Skin epidermis (tissue), 12 donors: ENCODE data around the gene CMSS1.
A peak's percentile ranks its signal among the peaks of the same experiment; 100 is the strongest.

Experiments
- H3K27ac ChIP-seq, 21 experiments: fragments of 200-600 bp; sonication (generic) in 11 of 21; one replicate each; pipeline ENCODE4 v1.5.0; 2020; ENCODE audit warnings: mild to moderate bottlenecking in 3 of 21, inconsistent platforms in 2 of 21, moderate library complexity in 2 of 21
- H3K4me3 ChIP-seq, 7 experiments: fragments of 200-600 bp; sonication (generic) in 2 of 7; one replicate each; pipeline ENCODE4 v1.5.0; 2020; ENCODE audit warnings: inconsistent platforms in 2 of 7, mild to moderate bottlenecking in 2 of 7, moderate library complexity in 1 of 7

CMSS1 gene

DNA sequence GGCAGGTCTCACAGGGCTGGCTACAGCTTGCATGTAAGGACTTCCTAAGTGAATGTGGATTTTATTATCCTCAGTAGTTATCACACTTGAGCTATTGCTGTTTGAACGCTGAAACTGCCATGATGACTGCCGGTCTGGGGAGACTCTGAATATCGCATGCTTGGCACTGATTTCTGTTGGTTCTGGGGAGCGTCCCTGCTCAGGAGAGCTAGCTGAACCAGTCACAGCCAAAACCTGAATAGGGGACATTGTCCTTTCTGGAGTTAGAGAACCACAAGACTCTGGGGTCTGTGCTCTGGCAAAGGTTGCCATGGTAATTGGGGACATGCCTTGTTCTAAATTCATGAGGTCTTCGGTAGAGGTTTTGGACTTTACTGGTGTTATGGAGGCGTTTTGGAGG lies 30.8 kb downstream of the CMSS1 start:
- H3K4me3 ChIP-seq: no peak overlapping the region
- no peak overlapping the region for H3K27ac ChIP-seq

DNA sequence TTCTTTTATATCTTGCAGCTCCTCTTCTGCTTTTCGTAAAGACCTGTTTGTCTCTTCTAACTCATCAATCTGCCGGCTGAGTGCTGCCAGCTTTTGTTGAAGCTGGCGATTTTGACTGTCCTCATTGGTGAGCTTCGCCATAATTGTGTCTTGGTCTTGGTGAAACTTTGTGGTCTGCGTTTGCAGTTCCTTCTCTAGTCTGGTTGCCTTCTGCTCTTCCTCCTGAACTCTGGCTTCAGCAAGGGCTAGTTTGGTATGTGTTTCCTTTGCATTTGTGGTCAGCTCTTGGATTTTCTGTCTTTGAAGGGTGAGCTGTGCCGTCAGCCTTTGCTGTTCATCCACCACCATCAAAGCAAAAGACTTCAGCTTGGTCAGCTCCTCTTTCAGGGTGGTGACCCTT lies 32.9 kb downstream of the CMSS1 start:
- H3K4me3 ChIP-seq: no peak overlapping the region
- H3K27ac ChIP-seq: no peak overlapping the region

DNA sequence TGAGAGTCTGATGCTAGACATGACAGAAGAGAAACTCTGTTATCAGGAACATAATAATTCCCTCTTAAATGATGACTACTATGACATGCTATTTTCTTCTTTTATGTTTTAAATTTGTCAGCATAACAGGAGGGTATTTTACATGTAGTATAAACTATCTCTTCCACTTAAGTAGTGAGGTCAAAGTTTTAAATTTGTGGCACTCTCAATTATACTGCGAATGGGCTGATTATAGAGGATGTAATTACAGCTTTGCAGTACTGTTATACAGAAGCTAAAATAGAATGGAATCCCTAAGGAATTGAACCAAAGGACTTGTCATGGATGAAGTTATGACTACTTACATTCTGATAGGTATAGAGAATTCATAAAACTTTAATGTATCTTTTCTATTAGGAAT lies 34.3 kb downstream of the CMSS1 start:
- H3K4me3 ChIP-seq: no peak overlapping the region
- H3K27ac ChIP-seq: no peak overlapping the region

DNA sequence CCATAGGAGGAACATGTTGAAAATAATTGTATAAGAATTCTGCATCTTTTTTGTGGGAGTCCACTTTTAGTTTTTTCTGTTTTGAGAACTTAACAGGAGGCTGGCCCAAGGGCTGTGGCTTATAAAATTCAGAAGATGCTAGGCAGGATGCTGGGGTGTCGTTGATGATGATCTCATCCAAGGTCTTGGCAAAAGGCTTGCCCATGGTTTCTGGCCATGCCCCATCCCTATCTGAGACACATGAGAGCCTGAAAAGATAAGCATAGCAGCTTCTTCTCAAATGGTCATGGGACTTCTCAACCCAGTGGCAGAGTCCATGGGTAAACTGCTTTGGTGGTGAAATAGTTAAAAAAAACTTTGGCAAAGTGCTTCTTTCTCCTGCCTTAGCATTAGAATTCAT lies 35.2 kb downstream of the CMSS1 start:
- no peak overlapping the region for H3K27ac ChIP-seq

DNA sequence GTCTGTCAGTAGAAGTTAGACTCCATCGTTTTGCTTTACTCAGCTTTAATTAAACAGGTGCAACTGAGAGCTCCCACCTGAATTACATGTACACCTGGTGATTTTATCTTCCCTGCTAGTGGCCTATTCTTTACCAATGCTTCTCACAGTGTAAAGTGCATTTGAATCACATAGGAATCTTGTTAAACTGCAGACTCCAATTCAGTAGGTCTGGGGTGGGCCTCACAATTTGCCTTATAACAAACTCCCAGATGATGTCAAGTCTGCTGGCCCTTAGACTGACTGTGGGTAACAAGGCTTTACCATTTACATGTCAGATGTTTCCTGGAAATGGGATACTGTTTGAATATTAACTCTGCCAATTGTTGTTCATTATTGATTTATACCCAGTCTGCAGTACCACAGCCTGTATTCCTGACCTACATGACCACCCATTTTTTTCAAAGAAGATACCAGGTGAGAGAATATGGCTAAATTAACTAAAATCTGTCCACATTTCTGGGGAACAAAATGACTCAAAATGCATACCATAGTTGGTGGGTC lies 37.2 kb downstream of the CMSS1 start:
- Histone ChIP-seq H3K27ac (no peak overlapping the region), H3K4me3 (no peak overlapping the region)

More for the DNA sequence above, 35.2 kb downstream of the CMSS1 start:
- no peak overlapping the region for H3K4me3 ChIP-seq

DNA sequence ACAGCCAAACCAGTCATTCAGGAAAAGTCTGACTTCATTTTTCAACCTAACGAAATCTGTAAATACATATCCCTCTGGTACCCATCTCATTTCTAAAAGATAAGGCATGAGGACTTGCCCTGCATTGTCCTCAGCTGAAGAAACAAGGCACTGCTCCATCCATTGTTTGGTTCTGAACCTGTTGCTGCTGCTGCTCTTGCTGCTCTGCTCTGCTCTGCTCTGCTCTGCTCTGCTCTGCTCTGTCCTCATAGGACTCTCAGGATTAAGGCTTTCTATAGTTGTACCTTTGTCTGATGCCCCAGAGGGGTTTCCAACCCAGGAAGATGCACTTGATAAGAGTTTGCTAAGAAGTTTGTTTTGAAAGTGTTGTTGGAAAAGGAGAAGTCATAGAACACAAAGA lies 38.2 kb downstream of the CMSS1 start:
- H3K27ac ChIP-seq: no peak overlapping the region
- no peak overlapping the region for H3K4me3 ChIP-seq

DNA sequence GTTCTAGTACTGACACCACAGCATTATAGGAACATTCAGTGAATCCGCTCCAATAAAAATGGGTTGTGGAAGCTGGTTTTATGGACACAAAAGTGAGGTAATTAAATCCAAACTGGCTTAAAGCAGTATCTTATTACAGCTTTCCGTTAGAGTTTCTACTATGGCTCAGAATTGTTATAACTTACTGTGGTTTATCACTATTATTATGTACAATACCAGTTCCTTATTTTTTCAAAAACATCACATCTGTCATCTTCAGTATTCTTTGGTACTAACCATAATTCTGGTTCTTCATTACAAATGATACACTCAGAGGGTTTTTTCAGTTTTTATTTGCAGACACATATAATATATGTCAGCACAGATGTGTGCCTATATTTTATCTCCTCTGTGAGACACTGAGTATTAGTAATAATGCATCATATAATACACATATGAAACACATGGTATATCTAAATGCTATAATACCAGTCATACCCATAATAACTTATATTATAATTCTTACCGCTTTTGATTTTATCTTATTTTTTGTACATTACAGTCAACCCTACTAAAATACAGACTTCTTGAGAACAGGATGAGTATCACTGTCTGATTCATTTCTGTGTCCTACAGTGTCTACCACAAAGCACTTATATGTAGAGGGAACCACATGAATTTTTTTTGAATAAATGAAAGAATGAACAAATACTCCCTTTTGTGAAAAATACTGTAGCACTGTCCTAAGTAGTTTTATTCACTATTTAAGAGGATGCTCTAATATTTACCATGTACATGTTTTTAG lies 39.0 kb downstream of the CMSS1 start:
- Histone ChIP-seq H3K27ac (no peak overlapping the region), H3K4me3 (no peak overlapping the region)

DNA sequence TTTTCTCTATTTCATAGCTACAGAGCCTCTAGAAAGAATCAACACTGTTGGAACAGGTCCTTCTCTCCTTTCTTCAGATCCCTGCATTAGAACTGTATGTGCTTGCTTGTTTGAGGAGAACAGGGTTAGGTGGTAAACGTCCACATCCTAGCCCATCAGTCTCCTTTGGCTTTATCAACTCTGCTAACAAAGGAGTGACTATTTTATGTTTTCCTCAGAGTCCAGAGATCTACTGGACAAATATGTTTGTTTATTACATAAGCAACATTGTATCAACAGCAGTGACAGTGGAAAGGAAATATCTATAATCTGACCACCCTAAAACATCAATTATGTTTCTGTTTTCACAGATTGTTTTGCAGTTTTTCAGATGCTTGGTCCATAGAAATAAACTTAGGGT lies 39.6 kb downstream of the CMSS1 start:
- Histone ChIP-seq H3K27ac (no peak overlapping the region), H3K4me3 (no peak overlapping the region)

DNA sequence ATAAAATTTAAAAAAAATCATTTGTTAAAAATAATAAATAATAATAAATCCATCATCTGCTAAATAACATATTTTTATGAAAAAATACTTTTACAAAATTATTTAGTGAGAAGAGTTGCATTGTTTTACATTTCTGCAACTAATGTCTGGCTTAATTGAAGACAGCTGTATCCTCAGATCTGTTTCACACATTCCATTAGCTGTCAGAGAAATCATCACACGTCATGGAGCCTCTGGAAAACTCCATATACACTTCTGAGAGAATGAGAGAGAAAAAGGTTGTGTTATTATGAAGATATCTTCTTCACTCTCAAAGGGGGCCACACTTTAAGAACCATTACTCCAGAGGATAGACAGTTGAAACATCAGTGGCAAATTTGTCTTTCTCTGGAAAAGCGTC lies 40.8 kb downstream of the CMSS1 start:
- Histone ChIP-seq H3K4me3 (no peak overlapping the region), H3K27ac (no peak overlapping the region)

DNA sequence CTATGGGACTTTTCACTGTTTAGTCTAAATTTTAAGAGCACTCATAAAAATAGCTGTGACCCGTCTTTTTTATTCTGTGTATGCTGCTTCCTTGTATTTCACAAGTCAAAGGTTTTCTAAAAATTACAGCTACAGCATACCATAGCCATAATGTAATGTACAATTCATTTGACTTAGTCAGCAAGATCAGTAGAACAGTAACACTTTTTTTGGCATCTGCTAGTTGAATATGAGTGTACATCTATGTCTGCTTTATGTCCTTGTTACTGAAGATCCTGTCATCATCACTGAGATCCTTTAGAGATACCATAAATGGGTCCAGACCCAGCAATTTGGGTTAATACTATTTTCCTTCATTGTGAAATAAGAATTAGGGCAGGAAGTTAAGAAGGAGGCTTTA lies 42.2 kb downstream of the CMSS1 start:
- Histone ChIP-seq H3K27ac (peak overlapping the region in 2 of 21 experiments; percentile 51 to 55), H3K4me3 (no peak overlapping the region)

DNA sequence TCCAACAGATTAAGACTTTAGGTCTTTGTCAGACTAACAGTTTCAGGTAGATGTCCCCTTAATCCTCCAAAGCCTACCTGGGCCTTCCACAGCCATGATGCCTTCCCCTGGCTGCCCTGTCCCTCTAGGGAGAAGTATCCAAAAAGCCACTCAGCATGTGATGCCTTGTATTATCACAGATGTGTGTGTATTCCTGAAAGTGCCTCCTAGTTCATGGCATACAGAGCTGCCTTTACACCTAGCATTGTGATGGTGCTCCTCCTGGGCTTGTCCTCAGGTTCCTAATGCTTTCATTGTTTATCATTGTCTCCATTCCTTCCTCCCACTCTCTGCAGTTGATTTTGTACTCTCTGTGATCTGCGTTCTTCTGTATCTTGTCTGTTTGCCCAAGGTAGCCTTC lies 43.6 kb downstream of the CMSS1 start:
- Histone ChIP-seq H3K27ac (peak overlapping the region in 1 of 21 experiments; percentile 13), H3K4me3 (no peak overlapping the region)

DNA sequence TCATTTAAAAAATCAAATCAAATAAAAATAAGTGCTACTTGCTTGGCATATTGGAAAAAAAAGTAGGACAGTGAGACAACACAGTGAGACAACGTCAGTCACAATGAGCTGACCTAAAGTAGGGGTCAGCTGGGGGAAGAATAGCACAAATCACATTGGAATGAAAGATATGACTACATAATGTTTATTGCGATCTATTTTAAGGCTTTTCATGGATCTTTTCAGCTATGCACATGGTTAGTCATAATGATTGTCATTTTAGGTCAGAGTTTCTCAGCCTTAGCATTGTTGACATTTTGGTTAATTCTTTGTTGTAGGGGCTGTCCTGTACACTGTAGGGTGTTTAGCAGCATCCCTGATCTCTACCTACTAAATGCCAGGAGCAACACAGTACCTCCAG lies 44.5 kb downstream of the CMSS1 start:
- no peak overlapping the region for H3K4me3 ChIP-seq
- H3K27ac ChIP-seq: no peak overlapping the region

DNA sequence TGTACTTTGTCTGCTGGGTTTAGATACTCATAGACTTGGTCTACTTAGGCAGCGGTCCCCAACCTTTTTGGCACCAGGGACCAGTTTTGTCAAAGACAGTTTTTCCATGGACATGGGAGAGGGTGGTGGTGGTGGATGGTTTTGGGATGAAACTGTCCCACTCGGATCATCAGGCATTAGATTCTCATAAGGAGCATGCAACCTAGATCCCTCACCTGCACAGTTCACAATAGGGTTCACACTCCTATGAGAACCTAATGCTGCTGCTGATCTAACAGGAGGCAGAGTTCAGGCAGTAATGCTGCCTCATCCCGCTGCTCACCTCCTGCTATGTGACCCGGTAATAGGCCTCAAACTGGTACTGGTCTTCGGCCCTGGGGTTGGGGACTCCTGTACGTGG lies 45.3 kb downstream of the CMSS1 start:
- H3K4me3 ChIP-seq: no peak overlapping the region
- H3K27ac ChIP-seq: no peak overlapping the region

DNA sequence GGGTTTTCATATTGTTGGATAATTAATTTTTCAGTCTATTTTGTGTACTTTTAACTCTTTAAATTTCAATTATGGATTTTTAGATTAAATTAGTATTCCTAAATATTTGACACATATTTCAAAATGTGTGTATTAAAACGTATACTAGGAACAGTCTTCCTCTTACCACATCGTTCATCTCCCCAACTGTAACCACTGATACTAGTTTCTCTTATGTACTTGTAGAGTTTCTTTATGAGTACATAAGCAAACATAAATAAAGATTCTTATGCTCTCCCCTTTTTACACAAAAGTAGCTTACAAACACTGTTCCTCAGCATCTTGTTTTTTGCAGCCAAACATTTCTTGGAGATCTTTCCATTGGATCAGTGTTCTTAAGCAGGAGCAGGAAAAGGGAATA lies 45.9 kb downstream of the CMSS1 start:
- Histone ChIP-seq H3K4me3 (no peak overlapping the region), H3K27ac (no peak overlapping the region)

DNA sequence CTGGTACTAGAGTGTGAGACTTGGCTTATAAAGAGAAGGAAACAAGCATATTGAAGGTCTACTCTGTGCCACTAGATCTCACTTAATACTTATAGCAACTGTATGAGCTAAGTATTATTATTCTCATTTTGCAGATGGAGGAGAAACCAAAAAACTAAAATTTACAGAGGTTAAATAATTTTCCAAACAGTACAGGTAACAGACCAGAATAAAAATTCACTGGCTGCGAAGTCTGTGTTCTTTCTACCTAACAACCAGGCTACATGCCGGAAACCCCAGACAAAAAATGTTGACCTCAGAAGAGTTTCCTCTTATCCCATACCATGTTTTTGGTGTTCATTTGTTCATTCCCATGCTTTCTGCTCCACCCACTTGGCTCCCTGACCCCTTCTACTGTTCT lies 46.6 kb downstream of the CMSS1 start:
- Histone ChIP-seq H3K27ac (no peak overlapping the region), H3K4me3 (no peak overlapping the region)

DNA sequence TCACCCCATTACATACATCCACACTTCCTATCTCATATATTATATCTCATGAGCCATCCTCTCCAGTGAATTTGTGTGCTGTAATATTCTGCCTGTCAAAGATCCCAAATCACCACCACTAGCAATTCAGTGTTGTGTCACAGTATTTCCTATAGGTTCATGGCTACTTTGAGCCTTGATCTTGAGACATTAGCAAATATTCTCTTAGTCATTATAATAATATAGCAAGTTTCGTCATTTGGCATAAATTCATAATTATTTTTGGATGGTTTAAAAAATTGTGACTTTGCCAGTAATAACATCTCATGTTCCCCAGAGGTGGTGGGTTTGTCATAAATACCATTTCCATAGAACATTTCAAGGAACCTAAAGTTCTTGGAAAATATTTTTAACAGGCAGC lies 47.7 kb downstream of the CMSS1 start:
- no peak overlapping the region for H3K27ac ChIP-seq
- no peak overlapping the region for H3K4me3 ChIP-seq

DNA sequence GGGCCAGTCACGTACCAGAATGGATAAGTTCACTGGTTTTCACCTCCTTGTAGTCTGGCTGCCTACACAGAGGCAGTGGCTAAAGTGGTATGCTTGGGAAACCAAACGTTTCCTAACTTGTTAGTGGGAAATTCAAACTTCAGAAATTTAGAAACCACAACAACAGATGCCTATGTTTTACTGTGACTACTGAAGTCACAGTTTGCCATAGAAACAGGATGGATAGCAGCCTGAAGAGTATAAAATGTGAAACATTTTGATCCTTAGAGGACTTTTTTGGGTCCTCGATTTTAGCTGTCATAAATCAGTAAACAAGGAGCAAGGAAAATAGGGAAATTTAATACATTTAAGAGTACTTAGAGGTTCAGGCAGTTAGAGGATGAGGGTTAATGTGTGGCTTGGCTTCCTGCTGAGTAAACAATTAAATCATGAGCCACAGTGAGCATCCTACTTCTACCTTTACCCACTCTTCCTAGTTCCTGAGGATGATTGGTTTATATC lies 48.6 kb downstream of the CMSS1 start:
- H3K27ac ChIP-seq: peak overlapping the region in 2 of 21 experiments; percentile 3 to 25
- no peak overlapping the region for H3K4me3 ChIP-seq

DNA sequence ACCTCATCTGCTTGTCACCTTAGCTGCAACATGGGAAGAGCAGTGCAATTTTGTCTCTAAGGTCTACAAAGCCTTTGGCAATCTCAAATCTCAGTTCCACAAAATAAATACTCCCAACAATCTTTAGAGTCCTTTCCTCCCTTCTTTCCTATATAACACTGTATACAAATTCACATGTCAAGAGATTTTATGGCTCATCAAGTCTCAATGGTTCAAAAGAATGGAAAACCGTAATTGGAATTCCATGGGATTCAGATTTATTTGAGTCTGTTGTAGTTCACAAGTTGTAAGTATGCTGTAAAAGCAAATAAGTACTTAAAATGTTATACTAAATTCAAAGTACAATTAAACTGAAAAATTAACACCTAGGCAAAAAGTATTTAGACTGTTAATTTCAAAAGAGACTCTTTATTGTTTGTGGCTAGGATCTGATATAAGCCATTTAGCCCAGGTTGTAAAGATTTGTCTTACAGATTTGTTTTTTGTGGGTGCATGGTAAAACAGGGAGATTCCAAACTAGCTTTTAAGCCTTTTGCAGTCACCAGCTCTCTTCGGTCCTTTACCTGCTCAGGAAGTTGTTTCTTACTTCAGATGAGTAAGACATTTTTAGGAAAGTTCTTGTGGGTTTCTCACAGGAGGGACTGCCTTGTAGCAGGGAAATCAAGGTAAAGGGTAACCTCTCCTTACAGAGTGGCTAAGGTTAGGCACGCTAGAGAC lies 50.1 kb downstream of the CMSS1 start:
- Histone ChIP-seq H3K4me3 (no peak overlapping the region), H3K27ac (peak overlapping the region in 1 of 21 experiments; percentile 7)

DNA sequence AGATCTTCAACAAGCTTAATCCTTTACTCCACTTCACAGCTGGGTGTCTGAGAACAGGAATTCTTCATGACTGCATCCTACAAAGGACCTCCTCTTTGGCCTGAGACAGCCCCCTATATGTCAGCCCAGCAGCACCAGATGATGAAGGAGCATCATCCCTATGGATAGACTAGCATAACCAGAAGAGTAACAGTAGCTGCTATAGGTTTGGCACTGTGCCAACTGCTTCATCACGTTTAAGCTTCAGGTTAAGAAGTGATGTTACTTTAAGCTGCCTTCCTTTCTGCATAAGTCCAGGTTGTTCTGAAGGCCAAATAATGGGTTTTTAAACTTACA lies 50.6 kb downstream of the CMSS1 start:
- peak overlapping the region in 1 of 21 experiments; percentile 7 for H3K27ac ChIP-seq
- H3K4me3 ChIP-seq: no peak overlapping the region

DNA sequence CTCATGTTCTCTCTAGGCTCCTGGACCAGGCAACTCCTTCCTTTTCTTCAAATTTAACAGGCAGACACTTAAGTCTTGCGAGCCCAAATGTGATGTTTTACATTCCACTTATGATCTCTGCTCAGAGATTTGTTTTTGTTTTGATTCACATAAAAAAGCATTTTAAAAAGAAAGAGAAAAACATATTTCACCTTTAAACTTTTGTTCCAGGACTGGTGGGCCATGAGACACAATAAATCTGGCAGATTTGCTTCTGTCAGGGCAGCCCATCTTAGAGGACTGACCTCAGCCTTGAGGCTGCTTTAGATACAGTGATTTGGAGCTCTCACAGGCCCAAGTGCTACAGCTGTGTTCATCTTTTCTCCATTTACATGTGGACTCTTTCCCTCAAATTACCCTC lies 52.0 kb downstream of the CMSS1 start:
- H3K27ac ChIP-seq: peak overlapping the region in 2 of 21 experiments; percentile 4 to 36

DNA sequence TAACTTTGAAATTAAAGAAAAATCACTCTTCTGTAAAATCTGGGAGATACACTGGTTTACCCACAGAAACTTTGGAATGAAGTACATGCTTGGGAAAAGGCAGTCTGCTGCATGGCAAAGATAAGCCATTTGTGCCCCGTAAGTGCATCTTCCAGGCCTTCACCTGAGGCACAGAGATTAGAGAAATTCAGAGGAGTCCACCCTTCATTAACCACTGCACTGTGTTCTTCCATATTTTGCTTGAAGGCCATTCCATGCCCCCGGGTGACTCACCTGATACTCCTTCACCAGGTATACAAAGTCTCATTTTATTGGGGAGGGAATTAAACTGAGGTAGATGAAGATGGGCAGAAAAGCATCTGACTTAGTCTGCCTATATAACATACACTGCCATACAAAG lies 53.0 kb downstream of the CMSS1 start:
- Histone ChIP-seq H3K4me3 (no peak overlapping the region), H3K27ac (peak overlapping the region in 1 of 21 experiments; percentile 25)

More for the DNA sequence above, 52.0 kb downstream of the CMSS1 start:
- no peak overlapping the region for H3K4me3 ChIP-seq
